HCT116 (cell line): ENCODE measurements around the gene ABL1. TPM values are rescaled to one million over a fixed set of nuclear protein-coding genes. Genes with fewer than 3 reads are reported as not detected.

Source experiments
- ATAC-seq: fragments of 200-7000 bp; cut with Tn5 transposase; 2 replicates; pipeline ENCODE4 v1.9.1; 2020; ENCODE audit warnings: mild to moderate bottlenecking, moderate library complexity
- BruUV-seq: library from RNA; stranded (reverse); fragments of 400-500 nt; replicated peaks from 2 replicates; lab custom pipeline; 2021; lab: Mats Ljungman, UMichigan
- CTCF ChIA-PET: fragments of 300-600 bp; sonication (Branson Sonifier 250); formaldehyde crosslinking; loops from one replicate; lab custom pipeline; 2021; ENCODE audit warnings: antibody characterized with exemption; lab: Charles Lee
- POLR2A ChIA-PET: fragments of 300-600, 350-600 bp; sonication (Branson Sonifier 250); formaldehyde crosslinking; loops from one replicate; lab custom pipeline; 2021; ENCODE audit warnings: antibody characterized with exemption; lab: Charles Lee
- RAD21 ChIA-PET, 2 experiments: fragments of 300-600 bp; sonication (Branson Sonifier 250); formaldehyde crosslinking; loops; one replicate each; lab custom pipeline; 2023; ENCODE audit warnings: low total read pairs in 2 of 2; ENCODE audit not compliant: uncharacterized antibody in 2 of 2, unreplicated experiment in 2 of 2, low non-redundant PET in 1 of 2; lab: Charles Lee
- DNase-seq: peaks from one replicate; pipeline ENCODE4 v3.0.0-alpha.2; 2010; ENCODE audit warnings: low read depth, low spot score
- H2AFZ ChIP-seq: fragments of 200-600 bp; shearing (Covaris generic), sonication (generic); 2 replicates; pipeline ENCODE4 v1.6.1; 2017; ENCODE audit warnings: low read depth, mixed run types, mixed read lengths, antibody characterized with exemption, low read length; ENCODE audit not compliant: poor library complexity, severe bottlenecking
- H3K27ac ChIP-seq: 2 replicates; pipeline ENCODE4 v1.5.1; 2012; ENCODE audit warnings: low read depth, low read length
- H3K27me3 ChIP-seq: fragments of 200-600 bp; sonication (generic); 2 replicates; pipeline ENCODE4 v1.6.1; 2016; ENCODE audit warnings: mixed run types, low read length, mixed read lengths; ENCODE audit not compliant: insufficient read depth
- H3K36me3 ChIP-seq, 2 experiments: fragments of 200-500 bp in 1 of 2; fragments of 200-600 bp in 1 of 2; sonication (Bioruptor generic) in 1 of 2; sonication (generic) in 1 of 2; 2 replicates each; pipeline versions ENCODE4 v1.5.1 to v1.6.1; 2014 to 2016; ENCODE audit warnings: low read length in 2 of 2, inconsistent platforms in 1 of 2, mixed read lengths in 1 of 2, mixed run types in 1 of 2; ENCODE audit not compliant: insufficient read depth in 2 of 2, control insufficient read depth in 1 of 2
- H3K4me1 ChIP-seq, 2 experiments: fragments of 200-600 bp in 1 of 2; sonication (generic) in 1 of 2; 2 replicates each; pipeline versions ENCODE4 v1.5.1 to v1.6.1; 2012 to 2017; ENCODE audit warnings: low read length in 2 of 2, inconsistent platforms in 1 of 2, mild to moderate bottlenecking in 1 of 2, mixed read lengths in 1 of 2, mixed run types in 1 of 2, moderate library complexity in 1 of 2; ENCODE audit not compliant: insufficient read depth in 2 of 2, control insufficient read depth in 1 of 2
- H3K4me2 ChIP-seq: fragments of 200-600 bp; sonication (generic); 2 replicates; pipeline ENCODE4 v1.6.1; 2017; ENCODE audit warnings: mixed run types, low read length, mixed read lengths
- H3K4me3 ChIP-seq, 2 experiments: fragments of 200-600 bp in 1 of 2; sonication (generic) in 1 of 2; replicated peaks in 1 of 2; 2 replicates each; pipeline ENCODE4 v1.5.1; 2011 to 2016; ENCODE audit warnings: low read length in 2 of 2, control low read depth in 1 of 2, low read depth in 1 of 2, mild to moderate bottlenecking in 1 of 2, mixed read lengths in 1 of 2, mixed run types in 1 of 2
- H3K79me2 ChIP-seq: fragments of 200-600 bp; sonication (generic); 2 replicates; pipeline ENCODE4 v1.6.1; 2017; ENCODE audit warnings: mild to moderate bottlenecking, mixed run types, low read length, moderate library complexity, mixed read lengths; ENCODE audit not compliant: insufficient read depth
- H3K9ac ChIP-seq: fragments of 200-600 bp; sonication (generic); 2 replicates; pipeline ENCODE4 v1.6.1; 2016; ENCODE audit warnings: low read length, mixed read lengths
- H3K9me2 ChIP-seq: fragments of 200-600 bp; sonication (generic), shearing (Covaris generic); 2 replicates; pipeline ENCODE4 v1.6.1; 2017; ENCODE audit warnings: mixed run types, mild to moderate bottlenecking, moderate library complexity; ENCODE audit not compliant: insufficient read depth
- H3K9me3 ChIP-seq, 2 experiments: fragments of 200-500 bp in 1 of 2; fragments of 200-600 bp in 1 of 2; sonication (Bioruptor generic) in 1 of 2; sonication (generic) in 1 of 2; 2 replicates each; pipeline ENCODE4 v1.6.1; 2014 to 2017; ENCODE audit warnings: low read length in 2 of 2, mixed read lengths in 2 of 2, inconsistent platforms in 1 of 2, low read depth in 1 of 2, mild to moderate bottlenecking in 1 of 2, mixed run types in 1 of 2, moderate library complexity in 1 of 2; ENCODE audit not compliant: control insufficient read depth in 1 of 2, insufficient read depth in 1 of 2
- H4K20me1 ChIP-seq: fragments of 200-600 bp; sonication (generic), shearing (Covaris generic); 2 replicates; pipeline ENCODE4 v1.6.1; 2017; ENCODE audit warnings: mixed run types, mild to moderate bottlenecking, moderate library complexity; ENCODE audit not compliant: insufficient read depth
- CBX3 ChIP-seq: IDR thresholded peaks from 2 replicates; pipeline ENCODE4 v1.6.1; 2012; ENCODE audit warnings: low read depth
- ELF1 ChIP-seq: IDR thresholded peaks from 2 replicates; pipeline ENCODE4 v1.6.1; 2012; ENCODE audit warnings: low read depth, borderline replicate concordance
- EZH2phosphoT487 ChIP-seq: fragments of 200-600 bp; IDR thresholded peaks from 2 replicates; pipeline ENCODE4 v1.6.1; 2018; ENCODE audit warnings: antibody characterized with exemption, borderline replicate concordance
- FOSL1 ChIP-seq: IDR thresholded peaks from 2 replicates; pipeline ENCODE4 v1.6.1; 2012; ENCODE audit warnings: low read depth
- JUND ChIP-seq: IDR thresholded peaks from 2 replicates; pipeline ENCODE4 v1.6.1; 2012
- POLR2AphosphoS5 ChIP-seq: IDR thresholded peaks from 2 replicates; pipeline ENCODE4 v1.6.1; 2011; ENCODE audit warnings: mild to moderate bottlenecking, low read depth, low read length, moderate library complexity
- RAD21 ChIP-seq: IDR thresholded peaks from 2 replicates; pipeline ENCODE4 v1.6.1; 2012; ENCODE audit warnings: low read depth, mild to moderate bottlenecking
- SIN3A ChIP-seq: IDR thresholded peaks from 2 replicates; pipeline ENCODE4 v1.6.1; 2012; ENCODE audit warnings: low read depth
- SP1 ChIP-seq: IDR thresholded peaks from 2 replicates; pipeline ENCODE4 v1.6.1; 2012; ENCODE audit warnings: low read depth
- ZFX ChIP-seq: fragments of 450-650 bp; IDR thresholded peaks from 2 replicates; pipeline ENCODE4 v1.6.1; 2017
- intact Hi-C: fragments of 100-400 bp; cut with micrococcal nuclease; formaldehyde crosslinking; loops from 2 replicates; pipeline ENCODE4 v1.10.0; 2022
- total RNA-seq: library from RNA; stranded (reverse); gene quantifications from one replicate; pipeline ENCODE4 v1.2.1, GENCODE V29; 2021; ENCODE audit not compliant: unreplicated experiment
- TF ChIP-seq, protein P1 (sequence below): IDR thresholded peaks from 2 replicates; pipeline ENCODE4 v1.6.1; 2012; ENCODE audit warnings: low read depth
- TF ChIP-seq, protein P2 (sequence below): IDR thresholded peaks from 2 replicates; pipeline ENCODE4 v1.6.1; 2012
- TF ChIP-seq, protein P3 (sequence below): IDR thresholded peaks from 2 replicates; pipeline ENCODE4 v1.6.1; 2011; ENCODE audit warnings: mild to moderate bottlenecking, low read length, moderate library complexity; ENCODE audit not compliant: insufficient replicate concordance; ENCODE audit errors: extremely low read depth
- TF ChIP-seq, protein P4 (sequence below): IDR thresholded peaks from 2 replicates; pipeline ENCODE4 v1.6.1; 2012

The ABL1 gene
- total RNA-seq, 1 experiment from 2014 or later = 54.7 TPM

DNA sequence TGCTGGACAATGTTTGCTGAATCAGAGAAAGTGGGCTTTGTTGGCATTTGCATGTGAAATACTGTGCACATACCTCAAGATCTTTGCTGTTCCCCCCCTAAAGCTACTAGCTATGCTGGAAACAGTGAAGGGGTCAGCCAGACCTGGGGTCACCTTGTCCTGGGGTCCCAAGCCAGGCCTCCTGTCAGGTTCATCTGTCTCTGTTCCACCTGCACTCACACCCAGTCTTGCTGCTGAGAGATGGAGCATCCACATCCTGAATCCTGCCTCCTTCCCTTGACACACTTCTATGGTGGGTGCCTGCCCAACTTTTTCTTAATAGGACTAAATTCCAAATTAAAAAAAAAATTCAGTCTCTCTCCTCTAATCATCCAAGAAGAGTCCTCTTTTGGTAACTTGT lies 4.0 kb upstream of the ABL1 start:
- Histone ChIP-seq H3K27ac (no peak overlapping the region), H3K79me2 (peaks cover 35% of the 10 kb centered on the region), H3K36me3 (no peaks in the 10 kb centered on the region), H3K4me2 (no peak overlapping the region), H2AFZ (no peak overlapping the region), H3K27me3 (no peaks in the 10 kb centered on the region), H3K4me3 (no peak overlapping the region), H3K9ac (no peak overlapping the region), H4K20me1 (no peaks in the 10 kb centered on the region), H3K4me1 (peaks cover 13 to 20% of the 10 kb centered on the region in 2 experiments), H3K9me3 (peaks cover 0 to 5% of the 10 kb centered on the region in 2 experiments; a peak in 1 of 4 replicates), H3K9me2 (no peaks in the 10 kb centered on the region)
- POLR2A ChIA-PET = interaction anchor here (0.6 kb wide), 1 partner anchor 60 kb away, joined by 3 read pairs; no protein-coding TSS in a partner anchor
- RAD21 ChIA-PET = no interaction called here
- intact Hi-C loops = no loop called here
- TF ChIP-seq, protein P1, sequence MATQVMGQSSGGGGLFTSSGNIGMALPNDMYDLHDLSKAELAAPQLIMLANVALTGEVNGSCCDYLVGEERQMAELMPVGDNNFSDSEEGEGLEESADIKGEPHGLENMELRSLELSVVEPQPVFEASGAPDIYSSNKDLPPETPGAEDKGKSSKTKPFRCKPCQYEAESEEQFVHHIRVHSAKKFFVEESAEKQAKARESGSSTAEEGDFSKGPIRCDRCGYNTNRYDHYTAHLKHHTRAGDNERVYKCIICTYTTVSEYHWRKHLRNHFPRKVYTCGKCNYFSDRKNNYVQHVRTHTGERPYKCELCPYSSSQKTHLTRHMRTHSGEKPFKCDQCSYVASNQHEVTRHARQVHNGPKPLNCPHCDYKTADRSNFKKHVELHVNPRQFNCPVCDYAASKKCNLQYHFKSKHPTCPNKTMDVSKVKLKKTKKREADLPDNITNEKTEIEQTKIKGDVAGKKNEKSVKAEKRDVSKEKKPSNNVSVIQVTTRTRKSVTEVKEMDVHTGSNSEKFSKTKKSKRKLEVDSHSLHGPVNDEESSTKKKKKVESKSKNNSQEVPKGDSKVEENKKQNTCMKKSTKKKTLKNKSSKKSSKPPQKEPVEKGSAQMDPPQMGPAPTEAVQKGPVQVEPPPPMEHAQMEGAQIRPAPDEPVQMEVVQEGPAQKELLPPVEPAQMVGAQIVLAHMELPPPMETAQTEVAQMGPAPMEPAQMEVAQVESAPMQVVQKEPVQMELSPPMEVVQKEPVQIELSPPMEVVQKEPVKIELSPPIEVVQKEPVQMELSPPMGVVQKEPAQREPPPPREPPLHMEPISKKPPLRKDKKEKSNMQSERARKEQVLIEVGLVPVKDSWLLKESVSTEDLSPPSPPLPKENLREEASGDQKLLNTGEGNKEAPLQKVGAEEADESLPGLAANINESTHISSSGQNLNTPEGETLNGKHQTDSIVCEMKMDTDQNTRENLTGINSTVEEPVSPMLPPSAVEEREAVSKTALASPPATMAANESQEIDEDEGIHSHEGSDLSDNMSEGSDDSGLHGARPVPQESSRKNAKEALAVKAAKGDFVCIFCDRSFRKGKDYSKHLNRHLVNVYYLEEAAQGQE = no peak
- no peak for TF ChIP-seq ELF1
- no peak for TF ChIP-seq CBX3
- TF ChIP-seq, protein P2, sequence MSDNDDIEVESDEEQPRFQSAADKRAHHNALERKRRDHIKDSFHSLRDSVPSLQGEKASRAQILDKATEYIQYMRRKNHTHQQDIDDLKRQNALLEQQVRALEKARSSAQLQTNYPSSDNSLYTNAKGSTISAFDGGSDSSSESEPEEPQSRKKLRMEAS = no peak
- no peak for TF ChIP-seq RAD21
- TF ChIP-seq ZFX = no peak
- no peak for TF ChIP-seq SP1
- TF ChIP-seq SIN3A = no peak
- no peak for TF ChIP-seq JUND
- TF ChIP-seq POLR2AphosphoS5 = no peak
- TF ChIP-seq, protein P3, sequence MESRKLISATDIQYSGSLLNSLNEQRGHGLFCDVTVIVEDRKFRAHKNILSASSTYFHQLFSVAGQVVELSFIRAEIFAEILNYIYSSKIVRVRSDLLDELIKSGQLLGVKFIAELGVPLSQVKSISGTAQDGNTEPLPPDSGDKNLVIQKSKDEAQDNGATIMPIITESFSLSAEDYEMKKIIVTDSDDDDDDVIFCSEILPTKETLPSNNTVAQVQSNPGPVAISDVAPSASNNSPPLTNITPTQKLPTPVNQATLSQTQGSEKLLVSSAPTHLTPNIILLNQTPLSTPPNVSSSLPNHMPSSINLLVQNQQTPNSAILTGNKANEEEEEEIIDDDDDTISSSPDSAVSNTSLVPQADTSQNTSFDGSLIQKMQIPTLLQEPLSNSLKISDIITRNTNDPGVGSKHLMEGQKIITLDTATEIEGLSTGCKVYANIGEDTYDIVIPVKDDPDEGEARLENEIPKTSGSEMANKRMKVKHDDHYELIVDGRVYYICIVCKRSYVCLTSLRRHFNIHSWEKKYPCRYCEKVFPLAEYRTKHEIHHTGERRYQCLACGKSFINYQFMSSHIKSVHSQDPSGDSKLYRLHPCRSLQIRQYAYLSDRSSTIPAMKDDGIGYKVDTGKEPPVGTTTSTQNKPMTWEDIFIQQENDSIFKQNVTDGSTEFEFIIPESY = no peak
- TF ChIP-seq EZH2phosphoT487 = no peak
- no peak for TF ChIP-seq FOSL1
- TF ChIP-seq, protein P4, sequence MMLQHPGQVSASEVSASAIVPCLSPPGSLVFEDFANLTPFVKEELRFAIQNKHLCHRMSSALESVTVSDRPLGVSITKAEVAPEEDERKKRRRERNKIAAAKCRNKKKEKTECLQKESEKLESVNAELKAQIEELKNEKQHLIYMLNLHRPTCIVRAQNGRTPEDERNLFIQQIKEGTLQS = no peak
- CTCF ChIA-PET = no interaction called here
- no TSS peak for BruUV-seq
- ATAC-seq = no peak
- no peak for DNase-seq
